Measurements from ENCODE around the gene VAC14. TPM values are rescaled to one million over a fixed set of nuclear protein-coding genes. Genes with fewer than 3 reads are reported as not detected.
"Not testable (repeated sequence)": the region's sequence is repeated elsewhere in the genome, so short reads cannot be mapped to it uniquely, and the experiment has no call there.

Gene VAC14
- 52.2 TPM for total RNA-seq
- long read RNA-seq, transcript VAC14-212 (1 exons, 3,609 nt): minor isoform, 13 of 131 reads
- long read RNA-seq, transcript VAC14-201 (19 exons, 3,099 nt): major isoform, 67 of 131 reads
- long read RNA-seq, partial matches to known transcripts: 28 of 131 reads
- long read RNA-seq, other reads (novel, unspliced or antisense): 23 of 131 reads

DNA sequence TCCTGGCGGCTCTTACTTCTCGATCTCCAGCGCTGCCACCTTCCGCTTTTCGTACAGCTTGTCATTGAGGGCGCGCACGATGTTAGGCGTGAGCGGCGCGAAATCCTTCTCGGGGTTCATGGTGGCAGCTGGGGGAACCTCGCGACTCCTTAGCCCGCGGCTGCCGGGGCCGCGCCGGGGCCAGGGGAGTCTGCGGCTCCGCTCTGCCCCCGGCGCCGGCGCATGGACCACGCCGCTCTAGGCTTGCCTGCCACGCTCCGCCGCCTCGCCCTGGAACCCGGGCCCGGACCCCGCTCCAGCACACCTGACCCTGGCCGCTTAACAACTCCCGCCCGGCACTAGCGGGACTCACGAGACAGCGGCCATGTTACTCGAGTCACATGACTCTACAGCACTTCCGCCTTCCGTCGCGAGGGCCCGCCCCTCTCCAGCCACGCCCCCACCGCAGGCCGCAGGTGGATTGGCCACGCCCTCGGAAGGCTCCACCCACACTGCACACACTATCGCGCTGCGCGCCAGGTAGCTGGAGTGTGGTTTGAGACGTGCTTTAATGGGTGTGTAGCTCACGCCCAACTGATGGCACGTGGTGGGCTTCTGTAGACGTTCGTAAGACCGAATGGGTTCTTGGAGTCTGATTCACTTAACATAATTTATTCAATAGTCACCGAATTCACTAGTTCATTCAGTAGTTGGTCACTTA is at the start of gene VAC14:
Gene VAC14, minus strand, starts transcription at position 378 of the 700 bp plus-strand sequence. Its CDS starts 258 bp downstream, at position 120.
- DNase-seq (peak; percentile 98), ATAC-seq (peak; percentile 98)
- H3K27me3 ChIP-seq: no peaks in the 10 kb centered on the region
- intact Hi-C loops (cut with DNase I): no loop called here
- H3K9me3 ChIP-seq: no peaks in the 10 kb centered on the region
- TF ChIP-seq, protein P1, sequence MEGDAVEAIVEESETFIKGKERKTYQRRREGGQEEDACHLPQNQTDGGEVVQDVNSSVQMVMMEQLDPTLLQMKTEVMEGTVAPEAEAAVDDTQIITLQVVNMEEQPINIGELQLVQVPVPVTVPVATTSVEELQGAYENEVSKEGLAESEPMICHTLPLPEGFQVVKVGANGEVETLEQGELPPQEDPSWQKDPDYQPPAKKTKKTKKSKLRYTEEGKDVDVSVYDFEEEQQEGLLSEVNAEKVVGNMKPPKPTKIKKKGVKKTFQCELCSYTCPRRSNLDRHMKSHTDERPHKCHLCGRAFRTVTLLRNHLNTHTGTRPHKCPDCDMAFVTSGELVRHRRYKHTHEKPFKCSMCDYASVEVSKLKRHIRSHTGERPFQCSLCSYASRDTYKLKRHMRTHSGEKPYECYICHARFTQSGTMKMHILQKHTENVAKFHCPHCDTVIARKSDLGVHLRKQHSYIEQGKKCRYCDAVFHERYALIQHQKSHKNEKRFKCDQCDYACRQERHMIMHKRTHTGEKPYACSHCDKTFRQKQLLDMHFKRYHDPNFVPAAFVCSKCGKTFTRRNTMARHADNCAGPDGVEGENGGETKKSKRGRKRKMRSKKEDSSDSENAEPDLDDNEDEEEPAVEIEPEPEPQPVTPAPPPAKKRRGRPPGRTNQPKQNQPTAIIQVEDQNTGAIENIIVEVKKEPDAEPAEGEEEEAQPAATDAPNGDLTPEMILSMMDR (IDR thresholded peaks at IDR 0.05): no peak
- peak within 1 kb of the TSS; percentile 80 for H3K4me3 ChIP-seq
- peak within 1 kb of the TSS; percentile 81 for H3K27ac ChIP-seq
- H3K36me3 ChIP-seq: peaks cover 7% of the 10 kb centered on the region
- H3K4me1 ChIP-seq: peaks cover 15% of the 10 kb centered on the region

DNA sequence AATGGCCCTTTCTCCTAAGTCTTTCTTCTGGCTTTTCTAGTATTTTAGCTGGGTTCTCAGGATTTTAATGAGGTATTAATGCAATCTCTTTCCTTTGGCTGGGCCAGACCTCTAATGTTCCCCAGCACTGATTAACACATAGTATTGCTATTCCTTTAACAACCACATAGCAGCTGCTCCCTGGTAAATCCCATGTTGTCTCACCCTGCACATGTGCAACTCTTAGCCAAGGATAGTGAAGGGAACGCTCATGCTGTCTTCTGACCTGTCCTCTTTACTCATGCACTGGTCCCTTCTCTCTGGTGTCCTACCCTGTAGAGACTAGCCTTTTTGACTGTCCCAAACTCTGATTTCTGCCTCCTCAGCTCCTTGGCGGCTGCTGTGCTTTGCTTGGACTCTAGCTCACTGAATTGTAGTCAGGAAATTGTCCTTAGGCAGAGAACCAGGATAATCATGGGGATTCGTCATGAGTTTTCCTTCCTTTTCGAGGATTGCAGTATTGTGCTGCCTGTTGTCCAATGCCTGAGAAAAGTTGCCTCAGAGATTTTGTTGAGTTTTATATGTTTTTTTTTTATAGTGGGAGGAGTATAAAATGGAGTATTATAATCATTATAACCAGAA is 22.6 kb upstream of the VAC14 start:
- H3K4me3 ChIP-seq; ATAC-seq; H3K4me1 ChIP-seq; H3K27ac ChIP-seq; H3K27me3 ChIP-seq; DNase-seq; H3K9me3 ChIP-seq; H3K36me3 ChIP-seq; intact Hi-C loops (cut with DNase I): not testable (repeated sequence)

DNA sequence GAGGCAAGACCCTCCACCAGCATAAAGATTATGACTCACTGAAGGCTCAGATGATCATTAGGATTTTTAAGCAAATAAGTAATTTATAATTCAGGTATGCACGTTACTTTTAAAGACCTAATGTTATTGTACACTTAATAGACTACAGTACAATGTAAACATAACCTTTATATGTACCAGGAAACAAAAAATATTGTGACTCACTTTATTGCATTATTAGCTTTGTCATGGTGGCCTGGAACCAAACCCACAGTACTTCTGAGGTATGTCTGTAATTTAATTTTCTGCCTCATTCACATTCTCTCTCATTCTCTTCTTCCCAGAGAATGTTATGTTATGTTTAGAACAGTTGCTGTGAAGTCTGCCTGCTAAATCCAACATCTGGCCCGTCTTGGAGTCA is 21.8 kb upstream of the VAC14 start:
- H3K36me3 ChIP-seq; H3K4me3 ChIP-seq; DNase-seq; H3K27me3 ChIP-seq; H3K4me1 ChIP-seq; ATAC-seq; H3K9me3 ChIP-seq; intact Hi-C loops (cut with DNase I); H3K27ac ChIP-seq: not testable (repeated sequence)

GRCh38 chr16:70818088-70818487 is 17.1 kb upstream of the VAC14 start:
- H3K27ac ChIP-seq; H3K27me3 ChIP-seq; DNase-seq; H3K9me3 ChIP-seq; ATAC-seq; H3K36me3 ChIP-seq; intact Hi-C loops (cut with DNase I); H3K4me1 ChIP-seq; H3K4me3 ChIP-seq: not testable (repeated sequence)

- TF ChIP-seq, protein P1 (IDR thresholded peaks at IDR 0.05): no peak
- peaks cover 19% of the 10 kb centered on the region for H3K27me3 ChIP-seq
- DNase-seq (no peak), ATAC-seq (no peak)
- no peak overlapping the region for H3K4me3 ChIP-seq
- no peaks in the 10 kb centered on the region for H3K36me3 ChIP-seq
- intact Hi-C loops (cut with DNase I): no loop called here
- no peaks in the 10 kb centered on the region for H3K9me3 ChIP-seq
- H3K27ac ChIP-seq: no peak overlapping the region
- H3K4me1 ChIP-seq: no peaks in the 10 kb centered on the region
Observed at GRCh38 chr16:70809392-70810060, 8.6 kb upstream of the VAC14 start.

DNA sequence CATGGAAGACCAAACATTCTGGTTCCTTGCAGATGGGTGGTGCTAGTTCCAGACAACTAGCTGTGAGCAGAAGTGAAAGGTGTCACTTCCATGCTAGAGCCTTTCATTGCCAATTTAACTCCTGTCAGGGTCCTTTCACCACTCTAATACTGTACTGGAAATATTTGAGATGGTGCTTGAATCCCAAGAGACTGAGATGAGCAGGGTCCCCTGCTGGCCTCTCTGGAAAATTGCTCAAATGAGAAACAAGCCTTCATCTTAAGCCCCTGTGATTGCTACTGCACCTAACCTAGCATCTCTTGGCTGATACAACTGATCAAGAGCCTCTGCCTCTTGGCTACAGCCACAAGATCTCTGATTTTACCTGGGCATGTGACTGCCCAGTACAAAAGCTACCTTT is 7.4 kb upstream of the VAC14 start:
- no peak for ATAC-seq
- no peak overlapping the region for H3K27ac ChIP-seq
- TF ChIP-seq, protein P1 (IDR thresholded peaks at IDR 0.05): peak; percentile 6
- intact Hi-C loops (cut with DNase I): no loop called here
- H3K4me1 ChIP-seq: no peaks in the 10 kb centered on the region
- H3K36me3 ChIP-seq: no peaks in the 10 kb centered on the region
- H3K9me3 ChIP-seq: no peaks in the 10 kb centered on the region
- no peak for DNase-seq
- no peak overlapping the region for H3K4me3 ChIP-seq
- peaks cover 19% of the 10 kb centered on the region for H3K27me3 ChIP-seq

- ATAC-seq: peak; percentile 7
Observed at GRCh38 chr16:70805787-70806186, 4.8 kb upstream of the VAC14 start.

More at GRCh38 chr16:70805787-70806186, 4.8 kb upstream of the VAC14 start:
- DNase-seq: no peak
- TF ChIP-seq, protein P1 (IDR thresholded peaks at IDR 0.05): no peak
- Histone ChIP-seq H3K36me3 (no peaks in the 10 kb centered on the region), H3K9me3 (no peaks in the 10 kb centered on the region), H3K4me1 (no peaks in the 10 kb centered on the region), H3K27ac (no peak overlapping the region), H3K4me3 (no peak overlapping the region), H3K27me3 (peaks cover 19% of the 10 kb centered on the region)
- intact Hi-C loops (cut with DNase I): no loop called here

Measured in upper lobe of right lung (tissue), 1 donor.